CD8-positive, alpha-beta memory T cell (primary cell): ENCODE data around the gene SLC23A2. TPM values are rescaled to one million over a fixed set of nuclear protein-coding genes. Genes with fewer than 3 reads are reported as not detected.
A peak's percentile ranks its signal among the peaks of the same experiment; 100 is the strongest.

Experiments
- CTCF ChIA-PET: fragments of 350-600 bp; sonication (Branson Sonifier 250); formaldehyde crosslinking; loops from one replicate; lab custom pipeline; 2021; ENCODE audit warnings: antibody characterized with exemption; lab: Charles Lee
- POLR2A ChIA-PET: fragments of 350-600 bp; sonication (Branson Sonifier 250); formaldehyde crosslinking; loops from one replicate; lab custom pipeline; 2021; ENCODE audit warnings: antibody characterized with exemption; lab: Charles Lee
- DNase-seq, 5 donors: peaks; one replicate each; pipeline versions ENCODE4 v3.0.0 to v3.0.0-alpha.2; 2020 to 2022; ENCODE audit warnings: mixed read lengths in 1 of 5
- H3K27ac ChIP-seq: one replicate; pipeline ENCODE4 v1.7.0; 2013; ENCODE audit warnings: low read depth, mild to moderate bottlenecking, low read length, moderate library complexity
- H3K27me3 ChIP-seq: 2 replicates; pipeline ENCODE4 v1.7.0; 2013; ENCODE audit warnings: low read length, mild to moderate bottlenecking; ENCODE audit not compliant: insufficient read depth, poor library complexity, severe bottlenecking
- H3K36me3 ChIP-seq: 2 replicates; pipeline ENCODE4 v1.7.0; 2013; ENCODE audit warnings: mild to moderate bottlenecking, low read length, moderate library complexity; ENCODE audit not compliant: insufficient read depth
- H3K4me1 ChIP-seq: 2 replicates; pipeline ENCODE4 v1.7.0; 2013; ENCODE audit warnings: mild to moderate bottlenecking, low read length, moderate library complexity; ENCODE audit not compliant: insufficient read depth
- H3K4me3 ChIP-seq: 2 replicates; pipeline ENCODE4 v1.7.0; 2013; ENCODE audit warnings: mild to moderate bottlenecking, low read length
- H3K9me3 ChIP-seq: 2 replicates; pipeline ENCODE4 v1.7.0; 2013; ENCODE audit warnings: mild to moderate bottlenecking, low read length
- H3K27ac Mint-ChIP-seq, 8 donors: one replicate each; pipeline ENCODE4 v1.8.0; 2020 to 2021; ENCODE audit warnings: mixed read lengths in 8 of 8, mild to moderate bottlenecking in 6 of 8, inconsistent platforms in 3 of 8, moderate library complexity in 3 of 8
- H3K27me3 Mint-ChIP-seq, 2 donors: one replicate each; pipeline ENCODE4 v1.8.0; 2020 to 2021; ENCODE audit warnings: mixed read lengths in 2 of 2, mild to moderate bottlenecking in 1 of 2, moderate library complexity in 1 of 2
- H3K36me3 Mint-ChIP-seq, 3 donors: one replicate each; pipeline ENCODE4 v1.8.0; 2020 to 2021; ENCODE audit warnings: mixed read lengths in 3 of 3, inconsistent platforms in 1 of 3, mild to moderate bottlenecking in 1 of 3
- H3K4me1 Mint-ChIP-seq, 3 donors: one replicate each; pipeline ENCODE4 v1.8.0; 2020 to 2021; ENCODE audit warnings: mixed read lengths in 3 of 3, inconsistent platforms in 1 of 3, mild to moderate bottlenecking in 1 of 3
- H3K4me3 Mint-ChIP-seq, 7 donors: one replicate each; pipeline ENCODE4 v1.8.0; 2020 to 2021; ENCODE audit warnings: mixed read lengths in 7 of 7, mild to moderate bottlenecking in 6 of 7, moderate library complexity in 4 of 7, inconsistent platforms in 2 of 7
- H3K9me3 Mint-ChIP-seq, 5 donors: one replicate each; pipeline ENCODE4 v1.8.0; 2020 to 2022; ENCODE audit warnings: mixed read lengths in 5 of 5, mild to moderate bottlenecking in 3 of 5, moderate library complexity in 2 of 5, inconsistent platforms in 1 of 5
- polyA plus RNA-seq: library from polyadenylated mRNA; unstranded; fragments of 300-500 nt; fragmentation: Illumina TruSeq; gene quantifications from one replicate; pipeline ENCODE4 v1.2.3, GENCODE V29; 2021
- total RNA-seq, 2 experiments: library from RNA; stranded (reverse); gene quantifications; one replicate each; pipeline ENCODE4 v1.2.3, GENCODE V29; 2021

SLC23A2 gene
- total and polyA plus RNA-seq, 3 experiments from 2014 or later = 6.7 to 24.3 (median 20.6) TPM

- POLR2A ChIA-PET = no interaction called here
- peaks cover 0 to 3% (median 0%) of the 10 kb centered on the region in 5 donors for H3K9me3 Mint-ChIP-seq
- no peak for DNase-seq
- Histone ChIP-seq H3K4me1 (no peaks in the 10 kb centered on the region), H3K36me3 (no peaks in the 10 kb centered on the region), H3K27me3 (no peaks in the 10 kb centered on the region), H3K9me3 (no peaks in the 10 kb centered on the region), H3K4me3 (no peak overlapping the region), H3K27ac (no peak overlapping the region)
- H3K27me3 Mint-ChIP-seq = peaks cover 0 to 9% of the 10 kb centered on the region in 2 donors
- no peak overlapping the region for H3K27ac Mint-ChIP-seq
- H3K36me3 Mint-ChIP-seq = peaks cover 0 to 3% (median 2%) of the 10 kb centered on the region in 3 donors
- H3K4me3 Mint-ChIP-seq = no peak overlapping the region
- H3K4me1 Mint-ChIP-seq = no peaks in the 10 kb centered on the region
- CTCF ChIA-PET = interaction anchor here (1.3 to 2.0 kb wide), 2 partner anchors 10 to 25 kb away, joined by 3 to 7 read pairs; no protein-coding TSS in a partner anchor
Observed at GRCh38 chr20:4836935-4837334, 164.4 kb downstream of the SLC23A2 start.

DNA sequence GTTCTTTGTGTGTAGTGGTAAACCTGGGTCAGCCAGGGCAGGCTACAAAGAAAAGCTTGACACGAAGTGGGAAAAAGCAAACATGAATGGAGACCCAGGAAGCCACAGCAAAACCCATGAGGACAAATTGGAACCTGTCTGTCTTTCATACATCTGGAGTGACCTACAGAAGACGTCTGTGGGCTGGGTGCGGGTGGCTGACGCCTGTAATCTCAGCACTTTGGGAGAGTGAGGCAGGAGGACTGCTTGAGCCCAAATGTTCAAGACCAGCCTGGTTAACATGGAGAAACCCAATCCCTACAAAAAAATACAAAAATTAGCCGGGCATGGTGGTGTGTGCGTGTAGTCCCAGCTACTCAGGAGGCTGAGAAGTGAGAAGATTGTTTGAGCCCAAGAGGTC is 164.8 kb downstream of the SLC23A2 start:
- Mint-ChIP-seq H3K36me3 (peaks cover 0 to 3% (median 2%) of the 10 kb centered on the region in 3 donors), H3K27ac (no peak overlapping the region), H3K27me3 (peaks cover 0 to 9% of the 10 kb centered on the region in 2 donors), H3K4me1 (no peaks in the 10 kb centered on the region), H3K9me3 (peaks cover 0 to 6% (median 0%) of the 10 kb centered on the region in 5 donors), H3K4me3 (no peak overlapping the region)
- no peaks in the 10 kb centered on the region for H3K27me3 ChIP-seq
- no peaks in the 10 kb centered on the region for H3K36me3 ChIP-seq
- ChIA-PET POLR2A (no interaction called here), CTCF (interaction anchor here (1.1 to 2.0 kb wide), 4 partner anchors 9 to 56 kb away, joined by 3 to 7 read pairs (median 3); no protein-coding TSS in a partner anchor)
- H3K9me3 ChIP-seq = no peaks in the 10 kb centered on the region
- DNase-seq = no peak
- no peak overlapping the region for H3K4me3 ChIP-seq
- H3K27ac ChIP-seq = no peak overlapping the region
- no peaks in the 10 kb centered on the region for H3K4me1 ChIP-seq

DNA sequence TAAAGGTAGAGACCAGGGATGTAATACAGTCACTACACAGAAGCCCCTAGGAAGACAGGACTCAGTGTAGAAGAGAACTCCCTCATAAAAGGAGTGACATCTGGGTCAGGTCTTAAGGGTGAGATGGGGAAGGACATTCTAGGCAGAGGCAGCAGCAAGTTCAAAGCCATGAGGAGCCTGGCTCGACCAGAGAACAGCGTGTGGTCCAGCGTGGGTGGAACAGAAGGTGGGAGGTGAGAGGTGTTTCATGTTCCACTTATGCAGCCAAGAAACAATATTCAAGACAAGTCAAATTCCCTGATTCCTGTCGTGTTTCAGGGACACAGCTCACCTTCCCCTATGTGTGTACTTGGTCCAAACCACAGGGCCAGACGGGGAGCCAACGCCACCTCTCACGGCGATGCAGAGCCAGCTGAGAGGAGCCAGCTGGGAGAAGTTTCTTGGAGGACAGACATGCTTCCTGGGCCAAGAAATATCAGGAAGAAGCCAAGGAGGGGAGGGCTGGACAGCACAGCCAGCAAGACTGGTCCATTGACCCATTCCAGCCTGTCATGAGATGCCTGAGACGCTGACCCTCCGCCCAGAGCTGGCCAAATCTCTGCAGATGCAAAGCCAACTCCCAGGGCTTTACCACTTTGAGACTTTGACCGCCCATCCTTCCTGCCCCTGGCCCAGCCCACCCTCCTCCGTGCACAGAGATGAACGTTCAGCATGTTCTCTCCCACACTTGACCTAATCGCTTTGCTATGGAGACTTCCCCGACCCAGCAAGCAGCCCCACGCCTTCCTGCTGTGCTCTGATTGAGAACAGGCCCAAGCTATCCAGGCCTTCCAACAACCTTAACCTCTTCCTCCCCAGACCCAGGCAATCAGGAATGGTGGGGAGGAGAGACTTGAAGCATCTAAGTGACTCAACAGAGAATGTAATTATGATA is 165.8 kb downstream of the SLC23A2 start:
- no peaks in the 10 kb centered on the region for H3K36me3 ChIP-seq
- Mint-ChIP-seq H3K27me3 (peaks cover 0 to 9% of the 10 kb centered on the region in 2 donors), H3K27ac (peak overlapping the region in 1 of 8 donors; percentile 56), H3K36me3 (peaks cover 0 to 3% (median 2%) of the 10 kb centered on the region in 3 donors), H3K4me3 (peak overlapping the region in 1 of 7 donors; percentile 62), H3K9me3 (peaks cover 0 to 9% (median 0%) of the 10 kb centered on the region in 5 donors), H3K4me1 (no peaks in the 10 kb centered on the region)
- DNase-seq = no peak
- no peaks in the 10 kb centered on the region for H3K9me3 ChIP-seq
- H3K4me3 ChIP-seq = no peak overlapping the region
- H3K4me1 ChIP-seq = no peaks in the 10 kb centered on the region
- CTCF ChIA-PET = interaction anchor here (1.1 to 2.0 kb wide), 4 partner anchors 8 to 55 kb away, joined by 3 to 7 read pairs (median 3); no protein-coding TSS in a partner anchor
- POLR2A ChIA-PET = no interaction called here
- no peak overlapping the region for H3K27ac ChIP-seq
- no peaks in the 10 kb centered on the region for H3K27me3 ChIP-seq

DNA sequence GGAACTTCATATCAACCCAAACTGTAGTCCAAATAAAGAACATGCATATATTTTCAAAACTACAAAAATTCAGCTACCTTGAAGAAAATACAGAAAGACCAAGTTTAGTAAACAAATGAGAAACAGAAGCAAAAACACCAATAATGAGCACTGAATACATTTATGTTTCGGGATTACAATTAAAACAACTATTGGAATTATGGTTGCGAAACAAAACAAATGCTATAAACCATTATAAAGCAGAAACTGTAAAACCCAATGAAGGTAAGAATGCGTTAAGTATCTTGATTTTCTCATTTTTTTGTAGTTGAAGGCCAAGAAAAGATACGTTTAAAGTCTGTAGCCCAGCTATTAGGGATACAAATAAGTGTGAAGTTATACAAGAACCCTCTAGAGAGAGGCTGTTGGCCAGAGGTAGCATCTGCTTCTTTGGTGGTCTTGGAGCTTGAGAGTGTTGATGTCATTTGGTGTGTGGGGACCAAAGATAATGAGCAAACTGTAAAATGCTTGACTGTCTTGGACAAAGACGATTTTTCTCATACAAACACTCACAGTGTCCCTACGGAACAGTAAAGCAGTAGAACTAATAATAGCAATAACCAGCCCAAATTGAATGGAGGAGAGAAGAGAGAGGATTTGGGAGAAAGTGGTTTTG is 168.1 kb downstream of the SLC23A2 start:
- Mint-ChIP-seq H3K4me1 (no peaks in the 10 kb centered on the region), H3K36me3 (peaks cover 0 to 3% (median 2%) of the 10 kb centered on the region in 3 donors), H3K27ac (no peak overlapping the region), H3K27me3 (peaks cover 0 to 9% of the 10 kb centered on the region in 2 donors), H3K4me3 (no peak overlapping the region), H3K9me3 (peaks cover 0 to 9% (median 0%) of the 10 kb centered on the region in 5 donors)
- ChIA-PET POLR2A (no interaction called here), CTCF (no interaction called here)
- H3K4me1 ChIP-seq = no peaks in the 10 kb centered on the region
- no peaks in the 10 kb centered on the region for H3K36me3 ChIP-seq
- no peak for DNase-seq
- no peak overlapping the region for H3K4me3 ChIP-seq
- H3K27me3 ChIP-seq = no peaks in the 10 kb centered on the region
- no peaks in the 10 kb centered on the region for H3K9me3 ChIP-seq
- H3K27ac ChIP-seq = no peak overlapping the region

- POLR2A ChIA-PET = no interaction called here
- H3K9me3 ChIP-seq = no peaks in the 10 kb centered on the region
- H3K36me3 ChIP-seq = no peaks in the 10 kb centered on the region
- no peaks in the 10 kb centered on the region for H3K27me3 ChIP-seq
- no peak for DNase-seq
- H3K27me3 Mint-ChIP-seq = peaks cover 0 to 9% of the 10 kb centered on the region in 2 donors
- no peak overlapping the region for H3K27ac ChIP-seq
- H3K4me1 Mint-ChIP-seq = no peaks in the 10 kb centered on the region
- no peaks in the 10 kb centered on the region for H3K4me1 ChIP-seq
- H3K27ac Mint-ChIP-seq = no peak overlapping the region
- peaks cover 0 to 9% (median 0%) of the 10 kb centered on the region in 5 donors for H3K9me3 Mint-ChIP-seq
- no peak overlapping the region for H3K4me3 ChIP-seq
- CTCF ChIA-PET = no interaction called here
- H3K4me3 Mint-ChIP-seq = no peak overlapping the region
- H3K36me3 Mint-ChIP-seq = peaks cover 0 to 3% (median 2%) of the 10 kb centered on the region in 3 donors
Observed at GRCh38 chr20:4832469-4832868, 168.8 kb downstream of the SLC23A2 start.

DNA sequence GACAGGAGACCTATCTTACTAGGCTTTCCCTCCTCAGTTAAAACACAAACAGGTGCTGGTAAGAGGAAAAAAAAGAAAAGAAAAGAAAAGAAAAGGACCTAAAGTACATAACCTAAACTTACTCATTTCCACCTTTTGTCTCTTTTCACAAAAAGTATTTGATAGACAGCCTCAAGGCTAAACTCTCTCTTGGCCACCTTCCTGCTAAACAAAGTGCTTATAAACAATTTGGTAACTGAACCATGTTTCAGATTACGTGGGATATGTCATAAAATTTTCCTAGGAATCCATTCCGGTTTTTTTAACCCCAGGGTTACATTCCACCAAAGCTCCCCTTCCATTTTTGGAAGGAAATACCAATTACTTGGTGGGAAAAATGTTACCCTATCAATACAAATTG is 170.6 kb downstream of the SLC23A2 start:
- Histone ChIP-seq H3K27me3 (no peaks in the 10 kb centered on the region), H3K4me1 (no peaks in the 10 kb centered on the region), H3K36me3 (no peaks in the 10 kb centered on the region), H3K9me3 (no peaks in the 10 kb centered on the region), H3K27ac (no peak overlapping the region), H3K4me3 (no peak overlapping the region)
- POLR2A ChIA-PET = no interaction called here
- Mint-ChIP-seq H3K4me1 (no peaks in the 10 kb centered on the region), H3K27me3 (peaks cover 0 to 7% of the 10 kb centered on the region in 2 donors), H3K27ac (no peak overlapping the region), H3K36me3 (peaks cover 0 to 3% (median 2%) of the 10 kb centered on the region in 3 donors), H3K9me3 (peaks cover 0 to 9% (median 0%) of the 10 kb centered on the region in 5 donors), H3K4me3 (no peak overlapping the region)
- CTCF ChIA-PET = no interaction called here
- DNase-seq = no peak

- Mint-ChIP-seq H3K36me3 (peaks cover 0 to 2% (median 2%) of the 10 kb centered on the region in 3 donors), H3K27ac (no peak overlapping the region), H3K4me1 (no peaks in the 10 kb centered on the region), H3K27me3 (peaks cover 0 to 4% of the 10 kb centered on the region in 2 donors), H3K4me3 (no peak overlapping the region), H3K9me3 (peaks cover 0 to 9% (median 0%) of the 10 kb centered on the region in 5 donors)
- no peak for DNase-seq
- no peaks in the 10 kb centered on the region for H3K27me3 ChIP-seq
- no peaks in the 10 kb centered on the region for H3K36me3 ChIP-seq
- ChIA-PET CTCF (interaction anchor here (1.5 kb wide), 1 partner anchor 16 kb away, joined by 5 read pairs; no protein-coding TSS in a partner anchor), POLR2A (no interaction called here)
- H3K4me1 ChIP-seq = no peaks in the 10 kb centered on the region
- H3K9me3 ChIP-seq = no peaks in the 10 kb centered on the region
- no peak overlapping the region for H3K4me3 ChIP-seq
- H3K27ac ChIP-seq = no peak overlapping the region
Observed at GRCh38 chr20:4830259-4830658, 171.1 kb downstream of the SLC23A2 start.
